HUES6 (cell line): ENCODE measurements around the gene GAK.
"Not testable (repeated sequence)": the region's sequence is repeated elsewhere in the genome, so short reads cannot be mapped to it uniquely, and the experiment has no call there.

Experiments used
- H3K27ac ChIP-seq: 2 replicates; pipeline ENCODE4 v1.7.0; 2013; ENCODE audit warnings: low read depth, mild to moderate bottlenecking, low read length, inconsistent platforms
- H3K27me3 ChIP-seq: 2 replicates; pipeline ENCODE4 v1.6.1; 2013; ENCODE audit warnings: low read length; ENCODE audit not compliant: control insufficient read depth, insufficient read depth
- H3K36me3 ChIP-seq: 2 replicates; pipeline ENCODE4 v1.6.1; 2013; ENCODE audit warnings: low read length; ENCODE audit not compliant: control insufficient read depth, insufficient read depth
- H3K4me1 ChIP-seq: 2 replicates; pipeline ENCODE4 v1.6.1; 2013; ENCODE audit warnings: low read length; ENCODE audit not compliant: control insufficient read depth, insufficient read depth
- H3K4me3 ChIP-seq: 2 replicates; pipeline ENCODE4 v1.5.1; 2013; ENCODE audit warnings: low read depth, low read length
- H3K9ac ChIP-seq: one replicate; pipeline ENCODE4 v1.6.1; 2013; ENCODE audit warnings: mild to moderate bottlenecking, low read length
- H3K9me3 ChIP-seq: 2 replicates; pipeline ENCODE4 v1.6.1; 2013; ENCODE audit warnings: low read depth, low read length; ENCODE audit not compliant: control insufficient read depth, insufficient read depth

Gene GAK

GRCh38 chr4:924107-925096, 7.7 kb downstream of the GAK start:
- H3K4me3 ChIP-seq: no peak overlapping the region
- no peak overlapping the region for H3K27ac ChIP-seq
- no peaks in the 10 kb centered on the region for H3K9me3 ChIP-seq
- peaks cover 10% of the 10 kb centered on the region; the same call in 1 of the 2 replicates for H3K4me1 ChIP-seq
- no peaks in the 10 kb centered on the region; the same call in 1 of the 2 replicates for H3K36me3 ChIP-seq
- H3K9ac ChIP-seq: no peak overlapping the region
- H3K27me3 ChIP-seq: no peaks in the 10 kb centered on the region

GRCh38 chr4:921830-922331, 10.2 kb downstream of the GAK start:
- Histone ChIP-seq H3K27ac (no peak overlapping the region), H3K9ac (no peak overlapping the region), H3K4me3 (no peak overlapping the region), H3K4me1 (peaks cover 10% of the 10 kb centered on the region; the same call in 1 of the 2 replicates), H3K27me3 (no peaks in the 10 kb centered on the region), H3K36me3 (no peaks in the 10 kb centered on the region; the same call in 1 of the 2 replicates), H3K9me3 (no peaks in the 10 kb centered on the region)

DNA sequence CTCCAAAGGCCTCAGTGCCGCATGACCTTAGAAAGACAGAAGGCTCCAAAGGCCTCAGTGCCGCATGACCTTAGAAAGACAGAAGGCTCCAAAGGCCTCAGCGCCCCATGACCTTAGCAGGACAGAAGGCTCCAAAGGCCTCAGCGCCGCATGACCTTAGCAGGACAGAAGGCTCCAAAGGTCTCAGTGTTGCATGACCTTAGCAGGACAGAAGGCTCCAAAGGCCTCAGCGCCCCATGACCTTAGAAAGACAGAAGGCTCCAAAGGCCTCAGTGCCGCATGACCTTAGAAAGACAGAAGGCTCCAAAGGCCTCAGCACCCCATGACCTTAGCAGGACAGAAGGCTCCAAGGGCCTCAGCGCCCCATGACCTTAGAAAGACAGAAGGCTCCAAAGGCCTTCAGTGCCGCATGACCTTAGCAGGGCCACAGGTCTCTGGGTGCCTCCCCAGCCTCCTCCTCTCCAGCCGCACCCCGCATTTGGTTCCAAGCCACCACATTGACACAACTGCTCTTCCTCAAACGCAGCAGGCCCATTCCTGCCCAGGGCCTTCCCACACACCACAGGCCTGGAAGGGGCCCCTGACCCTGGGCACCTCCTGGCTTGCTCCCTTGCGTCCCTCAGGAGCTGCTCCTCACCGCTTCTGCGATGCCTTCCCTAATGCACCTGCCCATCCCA, 13.0 kb downstream of the GAK start:
- not testable (repeated sequence) for H3K4me1 ChIP-seq, H3K9ac ChIP-seq, H3K36me3 ChIP-seq, H3K4me3 ChIP-seq, H3K27ac ChIP-seq, H3K9me3 ChIP-seq, H3K27me3 ChIP-seq

DNA sequence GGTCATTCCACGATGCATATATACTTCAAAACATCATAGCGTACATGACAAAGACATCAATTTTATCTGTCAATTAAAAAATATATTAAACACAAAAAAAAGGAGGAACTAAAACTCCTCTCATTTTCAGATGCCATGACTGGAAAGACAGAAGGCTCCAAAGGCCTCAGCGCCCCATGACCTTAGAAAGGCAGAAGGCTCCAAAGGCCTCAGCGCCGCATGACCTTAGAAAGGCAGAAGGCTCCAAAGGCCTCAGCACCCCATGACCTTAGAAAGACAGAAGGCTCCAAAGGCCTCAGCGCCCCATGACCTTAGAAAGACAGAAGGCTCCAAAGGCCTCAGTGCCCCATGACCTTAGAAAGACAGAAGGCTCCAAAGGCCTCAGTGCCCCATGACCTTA, 13.5 kb downstream of the GAK start:
- not testable (repeated sequence) for H3K9me3 ChIP-seq

GRCh38 chr4:917992-918391, 14.1 kb downstream of the GAK start:
- Histone ChIP-seq H3K4me1 (peaks cover 6% of the 10 kb centered on the region; the same call in 1 of the 2 replicates), H3K9ac (no peak overlapping the region), H3K27me3 (no peaks in the 10 kb centered on the region), H3K36me3 (no peaks in the 10 kb centered on the region; the same call in none of the 2 replicates), H3K4me3 (no peak overlapping the region), H3K27ac (no peak overlapping the region), H3K9me3 (no peaks in the 10 kb centered on the region)

More for the DNA sequence above, 13.5 kb downstream of the GAK start:
- H3K27me3 ChIP-seq, H3K4me3 ChIP-seq, H3K9ac ChIP-seq, H3K36me3 ChIP-seq, H3K4me1 ChIP-seq, H3K27ac ChIP-seq: not testable (repeated sequence)

DNA sequence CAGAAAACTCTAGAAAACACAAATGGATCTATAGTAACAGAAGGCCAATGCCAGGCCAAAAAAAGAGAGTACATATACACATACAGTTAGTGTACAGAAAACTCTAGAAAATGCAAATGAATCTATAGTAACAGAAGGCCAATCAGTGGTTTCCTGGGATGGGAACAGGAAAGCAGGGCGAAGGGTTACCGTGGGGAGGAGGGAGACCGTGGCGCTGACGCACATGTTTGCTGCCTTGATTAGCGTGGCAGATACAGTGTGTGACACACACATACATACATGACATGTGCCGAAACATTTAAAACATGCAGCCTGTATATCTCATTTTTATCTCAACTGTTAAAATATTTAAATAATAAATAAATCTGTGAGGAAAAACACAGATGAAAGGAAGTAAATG, 14.7 kb downstream of the GAK start:
- H3K9ac ChIP-seq: no peak overlapping the region
- no peaks in the 10 kb centered on the region; the same call in 1 of the 2 replicates for H3K36me3 ChIP-seq
- no peaks in the 10 kb centered on the region for H3K9me3 ChIP-seq
- H3K4me1 ChIP-seq: peaks cover 11% of the 10 kb centered on the region; the same call in 1 of the 2 replicates
- H3K27me3 ChIP-seq: no peaks in the 10 kb centered on the region
- H3K4me3 ChIP-seq: no peak overlapping the region
- no peak overlapping the region for H3K27ac ChIP-seq

GRCh38 chr4:915595-915994, 16.5 kb downstream of the GAK start:
- Histone ChIP-seq H3K9me3 (no peaks in the 10 kb centered on the region), H3K27ac (no peak overlapping the region), H3K9ac (no peak overlapping the region), H3K4me3 (no peak overlapping the region), H3K36me3 (peaks cover 15% of the 10 kb centered on the region), H3K4me1 (peaks cover 13% of the 10 kb centered on the region; the same call in 1 of the 2 replicates), H3K27me3 (no peaks in the 10 kb centered on the region)

DNA sequence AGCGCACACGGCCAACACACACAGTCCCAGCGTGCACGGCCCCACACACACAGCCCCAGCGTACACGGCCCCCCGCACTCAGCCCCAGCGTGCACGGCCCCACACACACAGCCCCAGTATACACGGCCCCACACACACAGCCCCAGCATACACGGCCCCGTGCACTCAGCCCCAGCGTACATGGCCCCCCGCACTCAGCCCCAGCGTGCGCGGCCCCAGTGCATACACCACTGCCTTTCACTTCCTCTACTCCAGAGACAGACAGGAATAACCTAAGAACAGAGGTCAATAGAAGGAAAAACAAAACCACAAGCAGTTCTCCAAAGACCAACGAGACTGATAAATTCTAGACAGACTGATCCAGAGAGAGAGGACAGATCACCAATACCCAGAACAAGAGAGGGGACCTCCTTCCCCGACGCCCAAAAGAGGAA, 17.1 kb downstream of the GAK start:
- Histone ChIP-seq H3K27ac (no peak overlapping the region), H3K9me3 (no peaks in the 10 kb centered on the region), H3K4me1 (peaks cover 13% of the 10 kb centered on the region; the same call in 1 of the 2 replicates), H3K4me3 (no peak overlapping the region), H3K36me3 (peaks cover 15% of the 10 kb centered on the region), H3K9ac (no peak overlapping the region), H3K27me3 (no peaks in the 10 kb centered on the region)

DNA sequence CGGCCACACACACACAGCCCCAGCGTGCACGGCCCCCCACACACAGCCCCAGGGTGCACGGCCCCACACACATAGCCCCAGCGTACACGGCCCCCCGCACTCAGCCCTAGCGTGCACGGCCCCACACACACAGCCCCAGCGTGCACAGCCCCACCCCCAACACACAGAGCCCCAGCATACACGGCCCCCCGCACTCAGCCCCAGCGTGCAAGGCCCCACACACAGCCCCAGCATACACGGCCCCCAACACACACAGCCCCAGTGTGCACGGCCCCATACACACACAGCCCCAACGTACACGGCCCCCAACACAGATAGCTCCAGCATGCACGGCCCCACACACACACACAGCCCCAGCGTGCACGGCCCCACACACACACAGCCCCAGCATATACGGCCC, 17.6 kb downstream of the GAK start:
- Histone ChIP-seq H3K27ac (no peak overlapping the region), H3K36me3 (peaks cover 17% of the 10 kb centered on the region), H3K9ac (no peak overlapping the region), H3K27me3 (no peaks in the 10 kb centered on the region), H3K9me3 (no peaks in the 10 kb centered on the region), H3K4me1 (peaks cover 13% of the 10 kb centered on the region; the same call in 1 of the 2 replicates), H3K4me3 (no peak overlapping the region)

DNA sequence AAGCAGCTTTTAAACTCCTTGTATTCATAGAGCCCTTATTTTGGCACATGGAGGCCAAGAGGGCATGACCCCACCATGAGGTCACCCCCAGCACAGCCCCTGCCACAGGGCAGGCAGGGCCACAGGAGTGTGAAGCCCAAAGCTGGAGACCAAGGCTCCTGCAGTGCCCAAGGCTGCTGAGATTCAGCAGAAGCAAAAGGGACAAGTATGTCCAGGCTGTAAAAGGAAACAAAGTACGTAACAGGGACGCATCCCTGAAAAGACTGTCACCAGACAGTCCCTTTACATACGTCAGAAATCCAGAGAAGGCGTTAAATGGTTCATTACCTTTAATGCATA, 18.9 kb downstream of the GAK start:
- Histone ChIP-seq H3K9ac (no peak overlapping the region), H3K27me3 (no peaks in the 10 kb centered on the region), H3K4me1 (peaks cover 13% of the 10 kb centered on the region; the same call in 1 of the 2 replicates), H3K4me3 (no peak overlapping the region), H3K27ac (no peak overlapping the region), H3K9me3 (no peaks in the 10 kb centered on the region), H3K36me3 (peaks cover 17% of the 10 kb centered on the region)
